Erythroblast (primary cell): ENCODE results near the gene RDH13.

Experiments used
- GATA1 ChIP-seq: IDR thresholded peaks from 2 replicates; pipeline ENCODE4 v1.6.1; 2011; ENCODE audit warnings: low read depth, mild to moderate bottlenecking, control low read depth, low read length, moderate library complexity
- POLR2A ChIP-seq: IDR thresholded peaks from 2 replicates; pipeline ENCODE4 v1.6.1; 2011; ENCODE audit warnings: mild to moderate bottlenecking, low read length

DNA sequence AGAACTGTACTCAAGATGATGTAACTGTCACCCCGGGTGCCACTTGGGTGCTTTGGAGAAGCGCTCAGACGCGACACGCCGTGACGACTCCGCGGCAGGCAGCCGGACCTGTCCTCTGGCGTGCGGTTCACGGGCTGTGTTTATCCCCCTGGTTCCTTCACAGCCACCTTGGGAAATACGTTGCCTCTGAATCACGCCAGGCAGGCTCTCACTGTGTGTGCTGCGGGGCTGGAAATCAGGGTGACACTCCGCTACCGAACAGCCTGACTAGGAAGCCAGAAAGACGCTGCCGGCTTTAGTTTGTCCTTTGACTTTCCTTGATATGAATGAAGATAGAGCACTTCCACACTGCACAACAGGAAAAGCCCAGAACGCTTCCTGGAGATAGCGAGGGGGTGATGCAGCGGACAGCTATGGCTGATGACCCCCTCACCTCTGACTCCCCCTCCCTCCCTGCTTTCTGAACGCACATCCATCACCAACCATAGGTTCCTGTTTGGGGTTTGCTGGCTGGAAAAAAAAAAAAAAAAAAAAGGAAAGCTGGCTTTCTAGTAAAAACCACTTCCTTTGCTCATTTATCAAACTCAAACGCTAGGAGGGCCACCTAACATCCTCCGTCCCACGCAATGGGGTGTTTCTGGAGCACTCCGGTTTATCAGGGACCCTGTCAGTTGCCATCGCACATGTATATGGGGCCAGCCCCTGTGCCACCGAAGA lies 21.2 kb downstream of the RDH13 start:
- TF ChIP-seq POLR2A (no peak), GATA1 (no peak)
